Endodermal cell (in vitro differentiated cells): ENCODE data around the gene LST1. TPM values are rescaled to one million over a fixed set of nuclear protein-coding genes. Genes with fewer than 3 reads are reported as not detected.
A peak's percentile ranks its signal among the peaks of the same experiment; 100 is the strongest.

Experiments used
- DNase-seq: peaks from one replicate; pipeline ENCODE4 v3.0.0-alpha.2; 2017
- H3K27ac ChIP-seq: 2 replicates; pipeline ENCODE4 v1.5.1; 2013; ENCODE audit warnings: mild to moderate bottlenecking, low read depth, low read length, moderate library complexity
- H3K27me3 ChIP-seq: 2 replicates; pipeline ENCODE4 v1.6.1; 2013; ENCODE audit warnings: mild to moderate bottlenecking, low read length, moderate library complexity; ENCODE audit not compliant: insufficient read depth, control insufficient read depth, poor library complexity, severe bottlenecking
- H3K36me3 ChIP-seq: 2 replicates; pipeline ENCODE4 v1.7.0; 2013; ENCODE audit warnings: mild to moderate bottlenecking, low read length, moderate library complexity; ENCODE audit not compliant: control insufficient read depth, insufficient read depth
- H3K4me1 ChIP-seq: one replicate; pipeline ENCODE4 v1.7.0; 2013; ENCODE audit warnings: low read length; ENCODE audit not compliant: control insufficient read depth, insufficient read depth
- H3K4me3 ChIP-seq: 2 replicates; pipeline ENCODE4 v1.5.1; 2013; ENCODE audit warnings: mild to moderate bottlenecking, low read length, moderate library complexity
- H3K9ac ChIP-seq: 2 replicates; pipeline ENCODE4 v1.6.1; 2013; ENCODE audit warnings: mild to moderate bottlenecking, low read length, moderate library complexity; ENCODE audit not compliant: poor library complexity, severe bottlenecking; ENCODE audit errors: extremely low read depth
- H3K9me3 ChIP-seq: 2 replicates; pipeline ENCODE4 v1.6.1; 2013; ENCODE audit warnings: mild to moderate bottlenecking, low read length, moderate library complexity; ENCODE audit not compliant: control insufficient read depth
- H3K27ac Mint-ChIP-seq: 2 replicates; pipeline ENCODE4 v1.8.0; 2020; ENCODE audit warnings: mixed read lengths
- H3K27me3 Mint-ChIP-seq: 2 replicates; pipeline ENCODE4 v1.8.0; 2021; ENCODE audit warnings: mild to moderate bottlenecking, mixed read lengths; ENCODE audit not compliant: insufficient read depth
- H3K36me3 Mint-ChIP-seq: 2 replicates; pipeline ENCODE4 v1.8.0; 2020; ENCODE audit warnings: low read depth, mixed read lengths
- H3K4me1 Mint-ChIP-seq: 2 replicates; pipeline ENCODE4 v1.8.0; 2020; ENCODE audit warnings: mixed read lengths
- H3K4me3 Mint-ChIP-seq: 2 replicates; pipeline ENCODE4 v1.8.0; 2020; ENCODE audit warnings: mild to moderate bottlenecking, moderate library complexity, mixed read lengths
- H3K9me3 Mint-ChIP-seq: 2 replicates; pipeline ENCODE4 v1.8.0; 2020; ENCODE audit warnings: mild to moderate bottlenecking, mixed read lengths
- WGBS, 2 experiments: methylation state at CpG; one replicate each; pipeline versions ENCODE4 v1.1.5 to v1.1.7; 2013; ENCODE audit warnings: missing lambda C conversion rate in 2 of 2, mixed read lengths in 1 of 2; ENCODE audit not compliant: insufficient coverage in 1 of 2, insufficient read length in 1 of 2; 5-methylcytosine and 5-hydroxymethylcytosine counted together
- total RNA-seq, 2 donors: library from RNA; stranded (reverse); fragmentation: NEBNext Ultra II Directional in 1 of 2; extraction: Animal tissue kit (Norgen Biotek cat#: 25700) in 1 of 2; gene quantifications; 2 replicates in 1 of 2; 3 replicates in 1 of 2; pipeline ENCODE4 v1.2.1, GENCODE V29; 2021
- TF ChIP-seq, protein P1 (sequence below): fragments of 200-600 bp; sonication (generic); conservative IDR thresholded peaks from 2 replicates; pipeline ENCODE4 v1.5.0; 2021; ENCODE audit warnings: antibody characterized with exemption, mild to moderate bottlenecking

The LST1 gene
- total RNA-seq, 2 donors from 2014 or later = not detected

DNA sequence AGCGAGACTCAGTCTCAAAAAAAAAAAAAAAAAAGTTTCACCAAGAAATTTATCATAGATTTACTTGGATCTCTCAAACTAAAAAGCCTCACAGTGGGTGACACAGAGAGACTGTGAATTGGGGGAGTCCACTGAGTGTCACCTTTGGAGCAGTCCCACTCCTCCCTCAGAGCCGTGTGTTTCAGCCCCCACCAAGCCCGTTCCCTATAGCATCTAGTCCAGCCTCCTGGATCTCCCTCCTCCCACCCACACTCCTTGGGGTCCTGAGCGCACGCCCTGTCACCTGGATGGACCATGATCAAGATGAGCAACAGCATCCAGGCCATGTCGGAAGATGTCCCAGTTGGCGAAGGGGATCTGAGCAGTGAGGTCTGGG is 6.3 kb downstream of the LST1 start:
- Mint-ChIP-seq H3K9me3 (no peaks in the 10 kb centered on the region), H3K27me3 (peaks cover 5% of the 10 kb centered on the region), H3K4me1 (no peaks in the 10 kb centered on the region), H3K27ac (no peak overlapping the region), H3K36me3 (no peaks in the 10 kb centered on the region), H3K4me3 (no peak overlapping the region)
- no peaks in the 10 kb centered on the region for H3K36me3 ChIP-seq
- 98 to 100% methylated on average over 1 to 7 of the region's 7 CpGs for WGBS, 2 experiments
- no peak overlapping the region for H3K27ac ChIP-seq
- TF ChIP-seq, protein P1, sequence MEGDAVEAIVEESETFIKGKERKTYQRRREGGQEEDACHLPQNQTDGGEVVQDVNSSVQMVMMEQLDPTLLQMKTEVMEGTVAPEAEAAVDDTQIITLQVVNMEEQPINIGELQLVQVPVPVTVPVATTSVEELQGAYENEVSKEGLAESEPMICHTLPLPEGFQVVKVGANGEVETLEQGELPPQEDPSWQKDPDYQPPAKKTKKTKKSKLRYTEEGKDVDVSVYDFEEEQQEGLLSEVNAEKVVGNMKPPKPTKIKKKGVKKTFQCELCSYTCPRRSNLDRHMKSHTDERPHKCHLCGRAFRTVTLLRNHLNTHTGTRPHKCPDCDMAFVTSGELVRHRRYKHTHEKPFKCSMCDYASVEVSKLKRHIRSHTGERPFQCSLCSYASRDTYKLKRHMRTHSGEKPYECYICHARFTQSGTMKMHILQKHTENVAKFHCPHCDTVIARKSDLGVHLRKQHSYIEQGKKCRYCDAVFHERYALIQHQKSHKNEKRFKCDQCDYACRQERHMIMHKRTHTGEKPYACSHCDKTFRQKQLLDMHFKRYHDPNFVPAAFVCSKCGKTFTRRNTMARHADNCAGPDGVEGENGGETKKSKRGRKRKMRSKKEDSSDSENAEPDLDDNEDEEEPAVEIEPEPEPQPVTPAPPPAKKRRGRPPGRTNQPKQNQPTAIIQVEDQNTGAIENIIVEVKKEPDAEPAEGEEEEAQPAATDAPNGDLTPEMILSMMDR = no peak
- no peak overlapping the region for H3K9ac ChIP-seq
- H3K27me3 ChIP-seq = no peaks in the 10 kb centered on the region
- no peaks in the 10 kb centered on the region for H3K4me1 ChIP-seq
- no peak overlapping the region for H3K4me3 ChIP-seq
- DNase-seq = no peak
- no peaks in the 10 kb centered on the region for H3K9me3 ChIP-seq

DNA sequence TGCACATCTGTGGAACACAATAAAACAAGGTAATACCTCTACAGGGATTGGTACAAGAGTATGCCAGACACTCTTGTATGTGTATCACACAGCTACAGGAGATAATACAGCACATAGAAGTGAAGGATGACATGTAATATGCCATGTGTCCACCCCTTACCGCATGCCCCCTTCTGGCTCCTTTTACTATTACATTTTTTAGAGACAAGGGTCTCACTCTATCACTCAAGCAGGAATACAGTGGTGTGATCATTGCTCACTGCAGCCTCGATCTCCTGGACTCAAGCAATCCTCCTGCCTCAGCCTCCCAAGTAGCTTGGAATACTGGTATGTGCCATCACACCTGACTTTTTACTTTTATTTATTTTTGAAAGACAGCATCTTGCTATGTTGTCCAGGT is 10.9 kb downstream of the LST1 start:
- no peaks in the 10 kb centered on the region for H3K27me3 ChIP-seq
- no peaks in the 10 kb centered on the region for H3K9me3 Mint-ChIP-seq
- H3K9ac ChIP-seq = no peak overlapping the region
- no peak for DNase-seq
- H3K4me1 ChIP-seq = no peaks in the 10 kb centered on the region
- no peak overlapping the region for H3K27ac ChIP-seq
- H3K36me3 ChIP-seq = no peaks in the 10 kb centered on the region
- TF ChIP-seq, protein P1 = peak; percentile 70
- no peaks in the 10 kb centered on the region for H3K27me3 Mint-ChIP-seq
- H3K27ac Mint-ChIP-seq = no peak overlapping the region
- H3K4me1 Mint-ChIP-seq = peaks cover 2% of the 10 kb centered on the region
- 45 to 54% methylated on average over 2 of the region's 2 CpGs for WGBS, 2 experiments
- no peaks in the 10 kb centered on the region for H3K9me3 ChIP-seq
- H3K36me3 Mint-ChIP-seq = no peaks in the 10 kb centered on the region
- no peak overlapping the region for H3K4me3 Mint-ChIP-seq
- H3K4me3 ChIP-seq = no peak overlapping the region

DNA sequence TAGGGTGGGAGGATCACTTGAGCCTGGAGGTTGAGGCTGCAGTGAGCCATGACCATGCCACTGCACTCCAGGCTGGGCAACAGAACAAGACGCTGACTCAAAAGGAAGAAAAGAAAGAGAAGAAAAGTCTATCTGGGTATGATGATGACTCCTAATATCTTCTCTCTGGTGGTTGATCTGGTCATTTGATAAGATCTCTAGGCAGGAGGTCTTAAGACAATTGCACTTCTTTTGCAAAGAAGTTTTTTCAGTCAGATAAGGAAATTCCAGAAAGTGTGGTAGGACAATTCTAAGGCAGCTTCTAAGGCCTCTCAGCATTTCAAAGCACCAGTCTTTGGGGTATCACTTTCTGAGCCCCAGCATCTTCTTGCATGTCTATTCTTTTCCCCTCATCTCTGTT is 21.2 kb downstream of the LST1 start:
- Histone ChIP-seq H3K36me3 (no peaks in the 10 kb centered on the region), H3K27me3 (no peaks in the 10 kb centered on the region), H3K4me1 (no peaks in the 10 kb centered on the region), H3K9me3 (no peaks in the 10 kb centered on the region), H3K4me3 (no peak overlapping the region), H3K27ac (no peak overlapping the region), H3K9ac (no peak overlapping the region)
- no peaks in the 10 kb centered on the region for H3K27me3 Mint-ChIP-seq
- no peaks in the 10 kb centered on the region for H3K9me3 Mint-ChIP-seq
- H3K4me3 Mint-ChIP-seq = no peak overlapping the region
- no peaks in the 10 kb centered on the region for H3K36me3 Mint-ChIP-seq
- peak overlapping the region; percentile 38 for H3K27ac Mint-ChIP-seq
- peaks cover 11% of the 10 kb centered on the region for H3K4me1 Mint-ChIP-seq
- TF ChIP-seq, protein P1 = no peak
- DNase-seq = no peak
- WGBS, 2 experiments = 75 to 81% methylated on average over 1 of the region's 1 CpG
